GM12874 (cell line): Measurements from ENCODE around the gene SENP2.

ENCODE experiments used
- TF ChIP-seq, protein P1 (sequence below): IDR thresholded peaks from 2 replicates; pipeline ENCODE4 v1.5.1; 2011; ENCODE audit warnings: low read depth, mild to moderate bottlenecking, control low read depth, low read length, moderate library complexity; ENCODE audit not compliant: insufficient read depth

SENP2 gene

DNA sequence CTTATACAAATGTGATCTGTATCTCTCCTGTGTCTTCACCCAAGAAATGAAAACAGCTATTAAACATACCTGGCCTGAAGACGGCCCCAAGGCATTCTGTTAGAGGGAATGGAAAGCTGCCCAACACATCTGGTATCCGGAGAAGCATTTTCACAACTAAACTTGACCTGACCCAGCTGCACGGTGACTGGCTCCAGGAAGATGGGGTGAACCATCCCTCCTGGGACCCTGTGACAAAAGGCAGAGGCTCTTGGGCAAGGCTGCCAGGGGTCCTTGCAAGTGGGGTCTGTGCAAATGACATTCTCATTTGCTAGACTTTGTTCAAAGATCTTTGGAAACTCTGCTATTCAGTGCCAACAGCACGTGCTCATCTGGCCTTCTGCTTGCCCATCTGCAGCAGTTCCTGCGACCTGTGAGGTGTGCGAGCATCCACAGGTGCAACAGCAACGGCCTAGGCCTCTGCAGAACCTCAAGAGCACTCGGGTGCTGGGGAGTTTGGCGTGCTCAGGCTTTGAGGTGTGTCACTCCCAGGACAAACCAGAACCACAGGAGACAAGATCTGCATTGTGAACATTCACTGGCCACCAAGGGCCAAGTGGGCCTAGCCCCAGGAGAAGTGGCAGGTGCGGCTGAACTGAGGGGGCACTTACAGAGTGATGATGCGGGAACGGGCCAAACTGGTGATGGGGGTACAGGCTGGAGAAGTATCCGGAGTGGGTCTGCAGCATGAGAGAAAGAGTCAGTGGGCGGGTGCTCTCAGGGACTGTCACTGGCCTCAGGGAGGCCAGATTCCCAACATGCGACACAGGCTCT lies 71.8 kb downstream of the SENP2 start:
- TF ChIP-seq, protein P1, sequence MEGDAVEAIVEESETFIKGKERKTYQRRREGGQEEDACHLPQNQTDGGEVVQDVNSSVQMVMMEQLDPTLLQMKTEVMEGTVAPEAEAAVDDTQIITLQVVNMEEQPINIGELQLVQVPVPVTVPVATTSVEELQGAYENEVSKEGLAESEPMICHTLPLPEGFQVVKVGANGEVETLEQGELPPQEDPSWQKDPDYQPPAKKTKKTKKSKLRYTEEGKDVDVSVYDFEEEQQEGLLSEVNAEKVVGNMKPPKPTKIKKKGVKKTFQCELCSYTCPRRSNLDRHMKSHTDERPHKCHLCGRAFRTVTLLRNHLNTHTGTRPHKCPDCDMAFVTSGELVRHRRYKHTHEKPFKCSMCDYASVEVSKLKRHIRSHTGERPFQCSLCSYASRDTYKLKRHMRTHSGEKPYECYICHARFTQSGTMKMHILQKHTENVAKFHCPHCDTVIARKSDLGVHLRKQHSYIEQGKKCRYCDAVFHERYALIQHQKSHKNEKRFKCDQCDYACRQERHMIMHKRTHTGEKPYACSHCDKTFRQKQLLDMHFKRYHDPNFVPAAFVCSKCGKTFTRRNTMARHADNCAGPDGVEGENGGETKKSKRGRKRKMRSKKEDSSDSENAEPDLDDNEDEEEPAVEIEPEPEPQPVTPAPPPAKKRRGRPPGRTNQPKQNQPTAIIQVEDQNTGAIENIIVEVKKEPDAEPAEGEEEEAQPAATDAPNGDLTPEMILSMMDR = no peak

DNA sequence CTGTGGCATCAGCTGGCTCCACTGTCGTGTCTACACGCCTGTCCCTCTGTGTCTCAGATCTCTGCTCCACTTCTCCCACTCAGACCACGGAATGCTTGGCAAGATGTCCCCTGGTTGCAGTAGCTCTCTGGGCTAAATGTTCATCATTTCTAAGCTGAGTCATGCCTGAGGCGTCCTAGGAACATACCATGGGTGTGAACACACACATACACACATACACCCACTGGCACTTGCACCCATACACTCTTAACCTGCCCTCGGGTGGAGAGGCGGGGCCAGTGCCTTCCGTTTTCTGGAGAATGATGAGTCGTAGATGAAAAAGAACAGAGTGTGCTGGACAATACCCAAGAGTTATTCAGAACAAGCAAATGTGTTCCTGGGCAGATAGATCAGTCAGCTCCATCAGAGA lies 72.4 kb downstream of the SENP2 start:
- TF ChIP-seq, protein P1 = no peak

DNA sequence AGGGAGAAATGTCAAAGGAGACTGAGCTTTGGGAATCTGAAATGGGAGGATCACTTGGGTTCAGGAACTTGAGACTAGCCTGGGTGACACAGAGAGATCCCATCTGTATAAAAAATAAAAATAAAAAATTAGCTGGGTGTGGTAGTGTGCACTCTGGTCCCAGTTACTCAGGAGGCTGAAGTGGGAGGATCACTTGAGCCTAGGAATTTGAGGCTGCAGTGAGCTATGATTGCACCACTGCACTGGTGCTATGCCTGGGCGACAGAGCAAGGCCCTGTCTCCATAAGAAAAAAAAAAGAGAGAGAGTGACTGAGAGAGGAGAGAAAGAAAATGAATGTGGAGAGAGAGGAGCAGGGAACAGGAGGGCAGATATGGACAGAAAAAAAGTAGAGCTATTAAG lies 72.8 kb downstream of the SENP2 start:
- TF ChIP-seq, protein P1 = no peak

DNA sequence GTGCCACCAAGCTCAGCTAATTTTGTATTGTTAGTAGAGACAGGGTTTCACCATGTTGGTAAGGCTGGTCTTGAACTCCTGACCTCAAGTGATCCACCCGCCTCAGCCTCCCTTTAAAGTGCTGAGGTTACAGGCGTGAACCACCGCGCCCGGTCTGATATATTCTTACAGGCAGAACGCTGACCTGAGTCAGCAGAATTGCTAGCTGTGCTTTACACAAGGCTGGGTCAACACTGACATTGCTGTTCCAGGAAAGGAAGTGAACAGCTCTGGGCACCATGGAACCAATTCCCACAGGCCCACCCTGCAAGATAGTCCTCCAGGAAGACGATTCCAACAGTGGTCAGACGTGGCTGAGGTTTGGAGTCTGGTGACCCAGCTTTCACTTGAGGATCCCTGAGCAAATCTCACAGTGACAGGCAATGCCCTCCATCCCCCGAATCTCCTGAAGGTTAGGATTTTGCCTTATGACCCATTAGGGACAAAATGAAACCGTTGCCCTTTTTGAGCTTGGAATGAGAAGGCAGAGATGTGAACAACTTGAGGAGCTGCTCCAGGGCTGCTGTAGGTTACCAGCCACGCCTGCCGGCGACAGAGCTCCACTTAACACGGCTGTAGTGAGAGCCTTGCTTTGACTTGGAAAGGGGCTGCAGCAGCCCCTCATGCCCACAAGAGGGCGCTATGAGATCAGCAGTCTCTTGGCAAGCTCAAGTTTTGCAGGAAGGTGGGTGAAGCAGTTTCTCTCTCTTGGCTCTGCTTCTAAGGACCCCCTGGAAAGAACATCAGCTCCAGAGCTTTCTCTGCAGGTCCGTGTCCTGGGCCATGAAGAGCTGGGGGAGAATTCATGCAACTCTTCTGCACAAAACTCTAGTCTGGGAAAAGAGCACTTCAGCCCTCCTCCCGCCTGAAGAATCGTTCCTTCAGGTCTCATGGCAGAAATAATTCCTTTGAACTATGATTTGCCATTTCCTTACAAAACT lies 74.1 kb downstream of the SENP2 start:
- TF ChIP-seq, protein P1 = peak; percentile 99

DNA sequence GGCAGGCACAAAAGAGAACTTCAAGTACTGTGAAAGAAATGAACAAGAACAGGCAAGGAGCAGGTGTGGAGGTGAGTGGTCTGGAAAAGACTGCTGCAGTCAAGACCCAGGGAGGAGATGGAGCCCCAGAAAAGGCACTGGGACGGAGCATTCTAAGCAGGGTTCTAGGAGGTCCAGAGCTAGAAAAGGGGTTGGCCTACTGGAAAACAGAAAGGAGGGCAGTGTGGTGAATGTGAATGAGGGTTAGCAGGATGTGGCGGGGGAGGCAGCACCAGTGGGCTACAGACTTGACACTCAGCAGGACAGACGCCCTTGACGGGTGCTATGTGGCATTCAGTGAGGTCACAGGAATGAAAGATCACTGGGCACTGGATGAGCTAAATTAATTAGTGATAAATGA lies 75.7 kb downstream of the SENP2 start:
- TF ChIP-seq, protein P1 = no peak

DNA sequence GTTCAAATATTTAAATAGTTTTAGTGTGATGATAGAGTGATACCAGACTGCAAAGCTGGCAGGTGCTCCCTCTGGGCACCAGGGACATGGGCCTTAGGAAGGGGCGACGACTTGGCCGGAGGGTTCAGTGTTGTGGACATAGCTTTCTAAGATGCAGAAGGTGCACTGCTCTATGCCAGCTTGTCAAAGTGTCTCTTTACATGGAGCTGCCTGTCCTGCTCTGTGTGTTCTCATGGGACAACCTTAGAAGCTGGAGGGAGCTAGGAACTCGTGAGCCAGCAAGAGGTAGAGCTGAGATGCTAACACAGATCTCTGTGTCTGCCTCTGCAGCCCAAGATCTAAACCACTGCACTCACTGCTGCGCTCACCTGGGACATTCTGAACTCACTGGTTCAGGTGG lies 77.8 kb downstream of the SENP2 start:
- TF ChIP-seq, protein P1 = no peak

DNA sequence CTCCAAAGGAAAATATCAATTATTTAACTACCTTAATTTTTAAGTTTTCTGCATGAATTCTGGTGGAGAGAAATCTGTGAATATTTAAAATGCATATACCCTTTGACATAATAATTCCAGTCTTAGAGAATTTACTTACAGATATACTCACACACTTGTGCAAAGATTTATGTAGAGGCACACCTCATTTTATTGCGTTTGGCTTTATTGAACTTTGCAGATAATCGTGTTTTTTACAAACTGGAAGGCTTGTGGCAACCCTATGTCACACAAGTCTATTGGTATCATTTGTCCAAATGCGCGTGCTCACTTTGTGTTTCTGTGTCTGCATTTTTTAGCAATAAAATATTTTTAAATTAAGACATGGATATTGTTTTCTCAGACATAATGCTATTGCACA lies 81.5 kb downstream of the SENP2 start:
- TF ChIP-seq, protein P1 = no peak
